Ectodermal cell (in vitro differentiated cells): ENCODE measurements around the gene SLC25A25.

Experiments
- H3K27ac ChIP-seq: 2 replicates; pipeline ENCODE4 v1.7.0; 2013; ENCODE audit warnings: mild to moderate bottlenecking, low read depth, low read length; ENCODE audit not compliant: insufficient read depth, poor library complexity, severe bottlenecking
- H3K27me3 ChIP-seq: 2 replicates; pipeline ENCODE4 v1.7.0; 2013; ENCODE audit warnings: mild to moderate bottlenecking, low read length; ENCODE audit not compliant: insufficient read depth, control insufficient read depth, poor library complexity, severe bottlenecking
- H3K36me3 ChIP-seq: one replicate; pipeline ENCODE4 v1.7.0; 2013; ENCODE audit warnings: low read length; ENCODE audit not compliant: control insufficient read depth, insufficient read depth
- H3K4me1 ChIP-seq: one replicate; pipeline ENCODE4 v1.7.0; 2013; ENCODE audit warnings: low read length; ENCODE audit not compliant: control insufficient read depth, insufficient read depth
- H3K4me3 ChIP-seq: 2 replicates; pipeline ENCODE4 v1.7.0; 2013; ENCODE audit warnings: low read depth, low read length, control low read depth; ENCODE audit not compliant: insufficient read depth
- H3K9me3 ChIP-seq: 2 replicates; pipeline ENCODE4 v1.7.0; 2013; ENCODE audit warnings: mild to moderate bottlenecking, low read length, moderate library complexity; ENCODE audit not compliant: control insufficient read depth
- WGBS, 2 experiments: methylation state at CpG; one replicate each; pipeline ENCODE4 v1.1.7; 2013; ENCODE audit warnings: missing lambda C conversion rate in 2 of 2; 5-methylcytosine and 5-hydroxymethylcytosine counted together

The SLC25A25 gene

GRCh38 chr9:128114326-128115186 lies 46.5 kb downstream of the SLC25A25 start:
- Histone ChIP-seq H3K27me3 (no peaks in the 10 kb centered on the region), H3K27ac (no peak overlapping the region), H3K4me1 (peaks cover 8% of the 10 kb centered on the region), H3K36me3 (no peaks in the 10 kb centered on the region), H3K4me3 (no peak overlapping the region), H3K9me3 (no peaks in the 10 kb centered on the region)
- WGBS, 2 experiments, result 93 to 94% methylated on average over 29 of the region's 29 CpGs

DNA sequence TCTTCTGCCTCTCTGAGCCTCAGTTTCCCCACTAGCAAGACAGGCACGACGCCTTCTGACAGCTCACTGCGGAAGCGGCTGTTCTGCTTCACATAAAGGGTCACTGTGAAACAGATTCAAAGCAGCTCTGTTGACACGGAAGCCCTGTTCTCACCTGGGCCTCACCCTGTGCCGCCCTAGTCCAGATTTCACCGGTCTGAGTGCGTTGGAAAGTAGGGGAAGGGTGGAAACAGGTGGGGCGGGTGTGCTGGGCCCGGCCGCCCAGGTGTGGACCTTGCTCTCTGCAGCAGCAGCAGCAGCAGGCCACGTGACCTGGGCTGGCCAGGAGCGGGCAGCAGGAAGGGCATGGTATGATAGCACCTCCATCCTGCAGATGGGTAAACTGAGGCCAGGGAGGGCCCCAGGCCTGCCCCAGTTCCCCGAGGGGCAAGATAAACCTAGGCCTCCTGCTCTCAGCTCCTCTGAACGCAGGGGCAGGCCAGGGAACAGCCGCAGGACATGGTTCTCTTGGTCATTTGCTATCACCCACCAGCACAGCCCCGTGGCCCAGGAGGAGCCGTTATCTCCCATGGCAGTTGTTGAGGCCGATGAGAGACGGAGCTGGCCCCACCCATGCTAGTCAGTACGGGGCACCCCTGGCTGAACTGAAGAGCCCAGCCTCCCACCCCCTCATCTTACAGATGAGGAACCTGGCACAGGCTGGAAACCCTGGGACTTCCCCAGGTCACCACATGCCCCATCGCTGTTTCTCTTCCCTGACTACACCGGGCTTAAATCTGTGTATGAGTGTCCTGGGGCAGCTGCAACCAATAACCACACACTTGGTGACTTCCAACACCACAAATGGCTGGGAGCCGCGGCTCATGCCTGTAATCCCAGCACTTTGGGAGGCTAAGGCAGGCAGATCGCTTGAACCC lies 47.4 kb downstream of the SLC25A25 start:
- no peaks in the 10 kb centered on the region for H3K9me3 ChIP-seq
- 92% methylated on average over 26 of the region's 26 CpGs for WGBS, 2 experiments
- H3K4me1 ChIP-seq, result peaks cover 8% of the 10 kb centered on the region
- no peak overlapping the region for H3K27ac ChIP-seq
- no peaks in the 10 kb centered on the region for H3K27me3 ChIP-seq
- no peak overlapping the region for H3K4me3 ChIP-seq
- H3K36me3 ChIP-seq, result no peaks in the 10 kb centered on the region

- no peaks in the 10 kb centered on the region for H3K9me3 ChIP-seq
- H3K27ac ChIP-seq, result no peak overlapping the region
- peaks cover 8% of the 10 kb centered on the region for H3K4me1 ChIP-seq
- WGBS, 2 experiments, result 94 to 95% methylated on average over 16 of the region's 16 CpGs
- H3K4me3 ChIP-seq, result no peak overlapping the region
- no peaks in the 10 kb centered on the region for H3K27me3 ChIP-seq
- H3K36me3 ChIP-seq, result peaks cover 6% of the 10 kb centered on the region
These were observed 48.4 kb downstream of the SLC25A25 start for GRCh38 chr9:128116104-128117083.

- Histone ChIP-seq H3K27me3 (no peaks in the 10 kb centered on the region), H3K9me3 (no peaks in the 10 kb centered on the region), H3K36me3 (peaks cover 10% of the 10 kb centered on the region), H3K27ac (peak overlapping the region; percentile 50), H3K4me3 (no peak overlapping the region), H3K4me1 (peaks cover 8% of the 10 kb centered on the region)
- WGBS, 2 experiments, result 19 to 20% methylated on average over 27 of the region's 27 CpGs
These were observed 49.8 kb downstream of the SLC25A25 start for GRCh38 chr9:128117613-128118471.

DNA sequence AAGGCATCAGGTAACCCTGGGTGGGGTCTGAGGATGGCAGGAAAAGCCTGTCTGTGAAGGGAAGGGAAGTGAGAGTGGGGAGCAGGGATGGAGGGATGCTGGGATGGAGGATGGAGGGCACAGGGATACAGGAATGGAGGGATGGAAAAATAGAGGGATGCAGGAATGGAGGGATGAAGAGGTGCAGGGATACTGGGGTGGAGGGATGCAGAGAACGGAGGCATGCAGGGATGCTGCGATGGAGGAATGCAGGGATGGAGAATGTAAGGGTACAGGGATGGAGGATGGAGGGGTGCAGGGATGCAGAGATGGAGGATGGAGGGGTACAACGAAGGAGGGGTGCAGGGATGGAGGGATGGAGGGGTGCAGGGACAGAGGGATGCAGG lies 50.4 kb downstream of the SLC25A25 start:
- Histone ChIP-seq H3K27me3 (no peaks in the 10 kb centered on the region), H3K9me3 (no peaks in the 10 kb centered on the region), H3K4me3 (no peak overlapping the region), H3K27ac (no peak overlapping the region), H3K4me1 (peaks cover 8% of the 10 kb centered on the region), H3K36me3 (peaks cover 11% of the 10 kb centered on the region)
- 78 to 86% methylated on average over 3 of the region's 3 CpGs for WGBS, 2 experiments

DNA sequence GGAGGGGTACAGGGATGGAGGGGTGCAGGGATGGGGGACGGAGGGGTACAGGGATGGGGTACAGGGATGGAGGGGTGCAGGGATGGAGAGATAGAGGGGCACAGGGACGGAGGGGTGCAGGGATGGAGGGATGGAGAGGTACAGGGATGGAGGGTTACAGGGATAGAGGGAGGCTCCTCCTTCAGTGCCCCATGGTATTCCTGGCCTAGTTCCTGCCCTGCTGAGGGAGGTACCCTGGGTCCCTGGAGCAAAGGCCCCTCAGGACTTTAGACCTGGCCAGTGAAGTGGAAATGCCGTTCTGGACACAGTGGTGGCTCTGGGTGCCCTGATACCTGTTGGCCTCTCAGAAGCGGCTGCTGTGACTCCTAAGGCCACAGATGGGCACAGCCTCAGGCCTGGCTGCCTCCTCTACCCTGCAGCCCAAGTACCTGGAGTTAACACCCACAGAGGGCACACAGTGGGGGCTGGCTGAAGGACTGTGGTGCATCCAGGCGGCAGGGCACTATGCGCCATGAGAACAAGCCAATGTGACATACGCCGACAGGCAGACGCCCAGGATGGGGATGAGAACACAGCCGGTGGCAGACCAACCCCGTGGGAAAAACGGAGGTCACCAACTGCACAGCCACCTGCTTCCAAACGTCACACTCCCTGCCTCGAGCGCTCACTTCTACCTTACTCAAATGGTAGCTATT lies 51.1 kb downstream of the SLC25A25 start:
- Histone ChIP-seq H3K4me3 (no peak overlapping the region), H3K36me3 (peaks cover 11% of the 10 kb centered on the region), H3K9me3 (no peaks in the 10 kb centered on the region), H3K4me1 (peaks cover 8% of the 10 kb centered on the region), H3K27ac (no peak overlapping the region), H3K27me3 (no peaks in the 10 kb centered on the region)
- WGBS, 2 experiments, result 92 to 93% methylated on average over 14 to 15 of the region's 15 CpGs

DNA sequence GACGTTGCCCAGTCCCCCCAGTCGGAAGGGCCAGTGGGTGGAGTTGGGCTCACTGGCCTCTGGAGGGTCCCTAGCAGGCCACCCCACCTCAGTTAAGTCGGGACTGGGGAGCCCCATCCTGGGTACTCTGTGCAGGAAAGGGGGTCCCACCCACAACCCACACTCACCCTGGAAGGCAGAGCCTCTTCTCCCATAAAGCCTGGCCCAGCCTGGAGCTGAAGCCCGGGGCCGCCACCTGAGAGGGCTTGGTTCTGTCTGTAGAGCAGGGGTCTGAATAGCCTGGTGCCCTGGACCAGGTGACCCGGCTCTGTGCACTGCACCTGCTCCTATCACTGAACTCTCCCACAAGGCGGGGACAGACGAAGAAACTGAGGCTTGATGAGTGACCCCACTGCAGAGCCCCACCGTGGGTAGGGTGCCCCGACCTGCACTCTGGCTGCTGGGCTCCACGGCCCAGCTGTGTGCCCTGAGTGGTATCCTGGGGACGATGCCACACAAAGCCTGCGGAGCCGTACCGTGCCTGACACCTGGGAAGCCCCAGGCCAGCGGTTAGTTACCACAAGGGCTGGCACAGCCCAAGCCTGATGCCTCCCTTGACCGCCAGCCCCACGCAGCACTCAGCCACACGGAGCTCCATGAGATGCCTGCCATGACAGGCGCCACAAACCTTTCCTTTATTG lies 52.2 kb downstream of the SLC25A25 start:
- Histone ChIP-seq H3K4me1 (peaks cover 8% of the 10 kb centered on the region), H3K27ac (no peak overlapping the region), H3K36me3 (peaks cover 11% of the 10 kb centered on the region), H3K9me3 (no peaks in the 10 kb centered on the region), H3K4me3 (no peak overlapping the region), H3K27me3 (no peaks in the 10 kb centered on the region)
- WGBS, 2 experiments, result 94 to 96% methylated on average over 20 of the region's 20 CpGs

- Histone ChIP-seq H3K4me1 (peaks cover 8% of the 10 kb centered on the region), H3K9me3 (no peaks in the 10 kb centered on the region), H3K36me3 (peaks cover 11% of the 10 kb centered on the region), H3K4me3 (no peak overlapping the region), H3K27ac (no peak overlapping the region), H3K27me3 (no peaks in the 10 kb centered on the region)
- WGBS, 2 experiments, result 90% methylated on average over 29 of the region's 29 CpGs
These were observed 52.9 kb downstream of the SLC25A25 start for GRCh38 chr9:128120741-128121465.
